Measurements from ENCODE around the gene NAV2. TPM values are rescaled to one million over a fixed set of nuclear protein-coding genes. Genes with fewer than 3 reads are reported as not detected.

Gene NAV2
- total RNA-seq, 4 donors from 2014 or later: 19.2 to 34.7 (median 25.8) TPM

DNA sequence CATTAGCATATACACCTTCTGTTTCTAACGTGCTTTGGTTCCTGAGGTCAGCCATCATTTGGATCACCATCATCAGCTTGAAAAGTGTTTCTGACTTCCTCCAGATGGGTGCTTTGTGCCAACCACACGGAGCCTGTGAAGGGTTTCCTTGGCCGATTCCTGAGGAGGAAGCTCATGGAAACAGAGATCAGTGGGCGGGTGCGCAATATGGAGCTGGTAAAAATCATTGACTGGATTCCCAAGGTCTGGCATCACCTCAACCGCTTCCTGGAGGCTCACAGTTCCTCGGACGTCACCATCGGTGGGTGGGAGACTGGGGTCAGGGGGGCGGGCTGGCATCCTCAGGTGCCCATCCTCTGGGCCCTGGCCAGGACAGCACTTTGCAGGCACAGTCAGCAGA lies 392.8 kb downstream of the NAV2 start:
- WGBS, 2 donors: 94 to 97% methylated on average over 10 of the region's 10 CpGs
- Histone ChIP-seq H3K27me3 (no peaks in the 10 kb centered on the region), H3K27ac (no peak overlapping the region), H3K4me1 (no peaks in the 10 kb centered on the region), H3K36me3 (peaks cover 0 to 94% (median 0%) of the 10 kb centered on the region in 3 donors), H3K4me3 (no peak overlapping the region), H3K9me3 (no peaks in the 10 kb centered on the region)
- no peak for DNase-seq (ENCODE audit: low spot score in 2 of 2)
- TF ChIP-seq POLR2A (IDR thresholded peaks at IDR 0.05) (no peak), EP300 (IDR thresholded peaks at IDR 0.05) (no peak)
- TF ChIP-seq, protein P1, sequence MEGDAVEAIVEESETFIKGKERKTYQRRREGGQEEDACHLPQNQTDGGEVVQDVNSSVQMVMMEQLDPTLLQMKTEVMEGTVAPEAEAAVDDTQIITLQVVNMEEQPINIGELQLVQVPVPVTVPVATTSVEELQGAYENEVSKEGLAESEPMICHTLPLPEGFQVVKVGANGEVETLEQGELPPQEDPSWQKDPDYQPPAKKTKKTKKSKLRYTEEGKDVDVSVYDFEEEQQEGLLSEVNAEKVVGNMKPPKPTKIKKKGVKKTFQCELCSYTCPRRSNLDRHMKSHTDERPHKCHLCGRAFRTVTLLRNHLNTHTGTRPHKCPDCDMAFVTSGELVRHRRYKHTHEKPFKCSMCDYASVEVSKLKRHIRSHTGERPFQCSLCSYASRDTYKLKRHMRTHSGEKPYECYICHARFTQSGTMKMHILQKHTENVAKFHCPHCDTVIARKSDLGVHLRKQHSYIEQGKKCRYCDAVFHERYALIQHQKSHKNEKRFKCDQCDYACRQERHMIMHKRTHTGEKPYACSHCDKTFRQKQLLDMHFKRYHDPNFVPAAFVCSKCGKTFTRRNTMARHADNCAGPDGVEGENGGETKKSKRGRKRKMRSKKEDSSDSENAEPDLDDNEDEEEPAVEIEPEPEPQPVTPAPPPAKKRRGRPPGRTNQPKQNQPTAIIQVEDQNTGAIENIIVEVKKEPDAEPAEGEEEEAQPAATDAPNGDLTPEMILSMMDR (IDR thresholded peaks at IDR 0.05): no peak

DNA sequence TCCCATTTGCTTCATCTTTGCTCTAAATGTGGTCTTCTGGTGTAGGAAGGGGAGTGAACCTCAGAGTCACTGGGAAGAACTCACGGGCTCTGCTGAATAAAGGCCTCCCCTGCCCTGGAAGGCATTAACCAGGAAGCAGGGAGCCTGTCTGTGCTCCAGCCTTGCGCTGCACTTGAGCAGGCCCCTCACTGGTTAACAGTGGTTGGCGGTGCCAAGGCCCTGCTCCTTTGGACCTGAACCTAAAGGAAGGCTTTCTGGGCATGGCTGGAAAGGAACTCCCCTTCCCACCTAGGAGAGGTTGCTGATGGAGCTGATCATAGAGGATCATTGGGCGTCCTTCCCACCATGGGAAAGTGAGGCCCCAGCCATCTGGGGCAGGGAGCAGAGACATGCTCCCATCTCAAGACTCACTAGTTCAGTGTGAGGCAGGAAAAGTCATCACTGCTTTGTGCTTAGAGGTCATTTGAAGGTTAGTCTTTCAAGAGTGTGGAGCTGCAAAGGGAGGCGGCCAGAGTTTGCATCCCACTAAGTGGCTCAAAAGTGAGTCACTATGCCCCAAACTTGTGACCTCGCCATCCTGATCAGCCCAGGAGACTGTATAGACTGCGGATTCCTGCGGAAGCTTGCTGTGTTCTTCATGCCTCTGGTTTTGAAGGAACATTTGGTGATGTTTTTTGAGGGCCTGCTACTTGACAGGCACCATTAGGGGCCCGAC lies 397.3 kb downstream of the NAV2 start:
- DNase-seq (ENCODE audit: low spot score in 2 of 2): no peak
- H3K27me3 ChIP-seq: no peaks in the 10 kb centered on the region
- H3K4me1 ChIP-seq: peaks cover 0 to 22% (median 5%) of the 10 kb centered on the region in 4 donors
- TF ChIP-seq EP300 (IDR thresholded peaks at IDR 0.05) (no peak), POLR2A (IDR thresholded peaks at IDR 0.05) (no peak)
- TF ChIP-seq, protein P1 (IDR thresholded peaks at IDR 0.05): no peak
- WGBS, 2 donors: 87 to 94% methylated on average over 8 to 9 of the region's 9 CpGs
- H3K9me3 ChIP-seq: no peaks in the 10 kb centered on the region
- H3K4me3 ChIP-seq: no peak overlapping the region
- no peak overlapping the region for H3K27ac ChIP-seq
- peaks cover 0 to 73% (median 0%) of the 10 kb centered on the region in 3 donors for H3K36me3 ChIP-seq

DNA sequence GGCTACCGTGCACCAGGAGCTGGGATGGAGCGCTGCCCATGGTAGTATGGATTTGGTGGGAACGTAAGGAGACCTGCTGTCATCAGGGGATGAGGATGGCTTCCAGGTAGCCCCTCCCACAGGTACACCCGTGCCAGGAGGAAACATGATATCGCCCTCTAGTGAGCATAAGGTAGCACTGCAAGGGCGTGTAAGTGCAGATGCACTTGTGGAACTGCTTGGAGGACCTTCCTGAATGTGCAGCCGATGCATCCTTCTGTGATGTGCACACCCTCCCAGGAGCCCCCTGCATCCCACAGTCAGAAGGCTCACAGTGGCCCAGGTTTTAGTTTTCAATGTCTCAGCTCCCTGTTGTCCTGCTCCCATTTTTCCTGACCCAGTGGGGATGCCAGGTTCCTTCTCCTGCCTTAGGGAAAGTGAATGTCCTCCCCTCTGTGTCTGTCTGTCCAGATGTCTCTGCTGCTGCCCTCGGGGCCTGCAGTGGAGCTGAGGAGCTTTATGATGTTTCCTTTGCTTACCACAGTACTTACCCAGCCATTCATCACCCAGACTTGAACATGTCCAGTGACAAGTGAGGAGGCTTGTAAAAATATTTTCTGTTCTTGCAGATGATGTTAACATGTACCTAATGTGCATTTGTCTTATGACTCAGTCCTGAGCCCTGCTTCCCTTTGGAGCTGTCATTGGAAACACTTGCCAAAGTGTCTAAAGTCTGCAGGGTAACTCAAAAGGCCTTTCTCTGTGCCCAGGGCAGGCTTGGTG lies 398.5 kb downstream of the NAV2 start:
- no peaks in the 10 kb centered on the region for H3K9me3 ChIP-seq
- TF ChIP-seq, protein P1 (IDR thresholded peaks at IDR 0.05): peak; percentile 50 to 69 (median 66)
- no peak for TF ChIP-seq EP300 (IDR thresholded peaks at IDR 0.05)
- DNase-seq (ENCODE audit: low spot score in 2 of 2): no peak
- peak overlapping the region in 2 of 4 donors; percentile 68 to 70 for H3K27ac ChIP-seq
- H3K36me3 ChIP-seq: peaks cover 0 to 75% (median 0%) of the 10 kb centered on the region in 3 donors
- H3K4me1 ChIP-seq: peaks cover 0 to 22% (median 5%) of the 10 kb centered on the region in 4 donors
- 27 to 51% methylated on average over 7 to 8 of the region's 8 CpGs for WGBS, 2 donors
- no peaks in the 10 kb centered on the region for H3K27me3 ChIP-seq
- H3K4me3 ChIP-seq: no peak overlapping the region

DNA sequence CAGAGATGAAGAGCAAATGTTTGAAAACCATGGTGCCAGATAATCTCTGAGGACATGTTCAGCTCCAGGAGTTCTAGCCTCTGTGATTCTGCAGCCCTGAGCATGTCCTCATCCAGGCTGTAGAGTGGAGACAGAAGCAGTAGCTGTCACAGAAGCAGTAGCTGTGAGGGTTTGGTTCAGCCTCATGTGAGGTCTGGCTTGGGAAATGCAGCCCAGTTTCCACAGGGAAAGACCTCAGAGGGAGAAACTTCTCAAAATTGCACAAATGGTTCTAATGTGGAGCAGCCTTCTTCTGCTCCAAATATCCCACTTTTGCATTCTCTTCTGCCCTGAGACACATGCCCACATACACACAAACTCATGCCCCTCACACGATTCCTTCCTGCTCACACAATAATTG lies 399.2 kb downstream of the NAV2 start:
- H3K36me3 ChIP-seq: peaks cover 0 to 76% (median 0%) of the 10 kb centered on the region in 3 donors
- TF ChIP-seq POLR2A (IDR thresholded peaks at IDR 0.05) (no peak), EP300 (IDR thresholded peaks at IDR 0.05) (no peak)
- TF ChIP-seq, protein P1 (IDR thresholded peaks at IDR 0.05): no peak
- WGBS, 2 donors: 69 to 71% methylated on average over 1 of the region's 1 CpG

More for the DNA sequence above, 399.2 kb downstream of the NAV2 start:
- DNase-seq (ENCODE audit: low spot score in 2 of 2): no peak
- Histone ChIP-seq H3K9me3 (no peaks in the 10 kb centered on the region), H3K4me3 (no peak overlapping the region), H3K4me1 (peaks cover 0 to 22% (median 5%) of the 10 kb centered on the region in 4 donors), H3K27me3 (no peaks in the 10 kb centered on the region), H3K27ac (peak overlapping the region in 2 of 4 donors; percentile 68 to 70)
